Endothelial cell (in vitro differentiated cells): ENCODE measurements around the gene KCNQ1OT1. TPM values are rescaled to one million over a fixed set of nuclear protein-coding genes. Genes with fewer than 3 reads are reported as not detected.

Source experiments
- DNase-seq: peaks from one replicate; pipeline ENCODE4 v3.0.0; 2021; ENCODE audit warnings: low spot score
- H3K27ac Mint-ChIP-seq: one replicate; pipeline ENCODE4 v1.8.0; 2021; ENCODE audit warnings: mixed read lengths, inconsistent platforms; ENCODE audit not compliant: unreplicated experiment
- H3K27me3 Mint-ChIP-seq: one replicate; pipeline ENCODE4 v1.8.0; 2021; ENCODE audit warnings: mild to moderate bottlenecking, moderate library complexity, mixed read lengths, inconsistent platforms; ENCODE audit not compliant: unreplicated experiment
- H3K36me3 Mint-ChIP-seq: one replicate; pipeline ENCODE4 v1.8.0; 2021; ENCODE audit warnings: mild to moderate bottlenecking, low read depth, mixed read lengths, inconsistent platforms; ENCODE audit not compliant: unreplicated experiment
- H3K4me1 Mint-ChIP-seq: one replicate; pipeline ENCODE4 v1.8.0; 2021; ENCODE audit warnings: mild to moderate bottlenecking, mixed read lengths, inconsistent platforms; ENCODE audit not compliant: unreplicated experiment
- H3K4me3 Mint-ChIP-seq: one replicate; pipeline ENCODE4 v1.8.0; 2021; ENCODE audit warnings: mild to moderate bottlenecking, mixed read lengths, inconsistent platforms; ENCODE audit not compliant: unreplicated experiment
- H3K9me3 Mint-ChIP-seq: one replicate; pipeline ENCODE4 v1.8.0; 2021; ENCODE audit warnings: mixed read lengths, inconsistent platforms; ENCODE audit not compliant: unreplicated experiment
- CTCF ChIP-seq: fragments of 200-600 bp; sonication (generic); IDR thresholded peaks from one replicate; pipeline ENCODE4 v1.5.0; 2021; ENCODE audit warnings: antibody characterized with exemption; ENCODE audit not compliant: unreplicated experiment
- total RNA-seq: library from RNA; stranded (reverse); fragmentation: NEBNext Ultra II Directional; extraction: Animal tissue kit (Norgen Biotek cat#: 25700); gene quantifications from one replicate; pipeline ENCODE4 v1.2.1, GENCODE V29; 2021; ENCODE audit not compliant: unreplicated experiment

KCNQ1OT1 gene
- total RNA-seq, 1 donor from 2014 or later: 1.2 TPM

GRCh38 chr11:2573240-2574042, 126.4 kb downstream of the KCNQ1OT1 start:
- Mint-ChIP-seq H3K4me3 (no peak overlapping the region), H3K9me3 (no peaks in the 10 kb centered on the region), H3K27me3 (peaks cover 4% of the 10 kb centered on the region), H3K36me3 (no peaks in the 10 kb centered on the region), H3K27ac (no peak overlapping the region), H3K4me1 (no peaks in the 10 kb centered on the region)
- TF ChIP-seq CTCF: no peak
- no peak for DNase-seq

GRCh38 chr11:2572491-2573239, 127.1 kb downstream of the KCNQ1OT1 start:
- Mint-ChIP-seq H3K27me3 (peaks cover 4% of the 10 kb centered on the region), H3K4me3 (no peak overlapping the region), H3K9me3 (no peaks in the 10 kb centered on the region), H3K27ac (no peak overlapping the region), H3K36me3 (no peaks in the 10 kb centered on the region), H3K4me1 (no peaks in the 10 kb centered on the region)
- no peak for TF ChIP-seq CTCF
- DNase-seq: no peak

- H3K4me1 Mint-ChIP-seq: no peaks in the 10 kb centered on the region
- no peak for TF ChIP-seq CTCF
- H3K9me3 Mint-ChIP-seq: no peaks in the 10 kb centered on the region
- H3K4me3 Mint-ChIP-seq: no peak overlapping the region
- H3K36me3 Mint-ChIP-seq: no peaks in the 10 kb centered on the region
- DNase-seq: no peak
- no peak overlapping the region for H3K27ac Mint-ChIP-seq
- peaks cover 4% of the 10 kb centered on the region for H3K27me3 Mint-ChIP-seq
Observed at GRCh38 chr11:2571598-2572281, 128.1 kb downstream of the KCNQ1OT1 start.

- DNase-seq: no peak
- peaks cover 4% of the 10 kb centered on the region for H3K27me3 Mint-ChIP-seq
- H3K36me3 Mint-ChIP-seq: no peaks in the 10 kb centered on the region
- H3K9me3 Mint-ChIP-seq: no peaks in the 10 kb centered on the region
- no peak overlapping the region for H3K27ac Mint-ChIP-seq
- H3K4me3 Mint-ChIP-seq: no peak overlapping the region
- no peak for TF ChIP-seq CTCF
- H3K4me1 Mint-ChIP-seq: no peaks in the 10 kb centered on the region
Observed at GRCh38 chr11:2570841-2571597, 128.8 kb downstream of the KCNQ1OT1 start.
